Fibroblast of pulmonary artery (primary cell): Measurements from ENCODE around the gene NAP1L1.

Experiments
- DNase-seq: peaks from one replicate; pipeline ENCODE4 v3.0.0-alpha.2; 2010; ENCODE audit warnings: low read depth
- H3K4me3 ChIP-seq: replicated peaks from 2 replicates; pipeline ENCODE4 v1.5.1; 2011; ENCODE audit warnings: low read depth, mild to moderate bottlenecking, control low read depth, low read length, moderate library complexity
- TF ChIP-seq, protein P1 (sequence below): IDR thresholded peaks from 2 replicates; pipeline ENCODE4 v1.5.1; 2011; ENCODE audit warnings: mild to moderate bottlenecking, control low read depth, low read length, inconsistent platforms; ENCODE audit errors: missing control alignments

Gene NAP1L1

DNA sequence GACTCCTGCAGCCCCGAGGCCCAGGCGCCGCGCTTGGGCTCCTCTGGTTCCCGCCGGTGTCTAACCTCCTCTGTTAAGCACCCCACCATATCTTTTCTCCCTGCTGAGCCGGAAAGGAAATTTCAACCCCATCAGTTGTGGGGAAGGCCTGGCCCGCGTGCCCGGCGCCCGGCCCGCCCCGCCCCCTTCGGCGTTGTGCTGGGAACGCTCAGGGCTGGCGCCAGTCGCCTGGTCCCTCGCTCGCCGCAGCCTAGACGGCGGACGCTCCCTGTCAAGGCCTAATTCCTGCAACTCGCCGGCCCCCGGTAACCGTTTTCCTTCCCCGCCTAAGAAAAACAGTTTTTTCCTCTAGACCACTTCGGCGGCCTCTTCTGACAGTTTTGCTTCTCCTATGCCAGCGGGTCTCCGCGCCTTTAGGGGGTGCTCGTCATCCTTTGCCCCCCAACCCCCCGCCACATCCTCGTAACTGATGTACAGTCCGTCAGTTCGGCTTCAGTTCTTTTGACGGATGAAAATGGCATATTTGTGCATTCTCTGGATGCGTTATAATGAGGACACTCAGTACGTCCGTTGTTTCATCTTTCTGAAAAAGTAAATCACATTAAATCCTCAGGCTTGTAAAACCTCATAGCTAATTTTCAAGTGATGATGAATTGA, 506 bp upstream of the NAP1L1 start:
- peak overlapping the region; percentile 85 for H3K4me3 ChIP-seq
- no peak for DNase-seq
- TF ChIP-seq, protein P1, sequence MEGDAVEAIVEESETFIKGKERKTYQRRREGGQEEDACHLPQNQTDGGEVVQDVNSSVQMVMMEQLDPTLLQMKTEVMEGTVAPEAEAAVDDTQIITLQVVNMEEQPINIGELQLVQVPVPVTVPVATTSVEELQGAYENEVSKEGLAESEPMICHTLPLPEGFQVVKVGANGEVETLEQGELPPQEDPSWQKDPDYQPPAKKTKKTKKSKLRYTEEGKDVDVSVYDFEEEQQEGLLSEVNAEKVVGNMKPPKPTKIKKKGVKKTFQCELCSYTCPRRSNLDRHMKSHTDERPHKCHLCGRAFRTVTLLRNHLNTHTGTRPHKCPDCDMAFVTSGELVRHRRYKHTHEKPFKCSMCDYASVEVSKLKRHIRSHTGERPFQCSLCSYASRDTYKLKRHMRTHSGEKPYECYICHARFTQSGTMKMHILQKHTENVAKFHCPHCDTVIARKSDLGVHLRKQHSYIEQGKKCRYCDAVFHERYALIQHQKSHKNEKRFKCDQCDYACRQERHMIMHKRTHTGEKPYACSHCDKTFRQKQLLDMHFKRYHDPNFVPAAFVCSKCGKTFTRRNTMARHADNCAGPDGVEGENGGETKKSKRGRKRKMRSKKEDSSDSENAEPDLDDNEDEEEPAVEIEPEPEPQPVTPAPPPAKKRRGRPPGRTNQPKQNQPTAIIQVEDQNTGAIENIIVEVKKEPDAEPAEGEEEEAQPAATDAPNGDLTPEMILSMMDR = peak; percentile 13

DNA sequence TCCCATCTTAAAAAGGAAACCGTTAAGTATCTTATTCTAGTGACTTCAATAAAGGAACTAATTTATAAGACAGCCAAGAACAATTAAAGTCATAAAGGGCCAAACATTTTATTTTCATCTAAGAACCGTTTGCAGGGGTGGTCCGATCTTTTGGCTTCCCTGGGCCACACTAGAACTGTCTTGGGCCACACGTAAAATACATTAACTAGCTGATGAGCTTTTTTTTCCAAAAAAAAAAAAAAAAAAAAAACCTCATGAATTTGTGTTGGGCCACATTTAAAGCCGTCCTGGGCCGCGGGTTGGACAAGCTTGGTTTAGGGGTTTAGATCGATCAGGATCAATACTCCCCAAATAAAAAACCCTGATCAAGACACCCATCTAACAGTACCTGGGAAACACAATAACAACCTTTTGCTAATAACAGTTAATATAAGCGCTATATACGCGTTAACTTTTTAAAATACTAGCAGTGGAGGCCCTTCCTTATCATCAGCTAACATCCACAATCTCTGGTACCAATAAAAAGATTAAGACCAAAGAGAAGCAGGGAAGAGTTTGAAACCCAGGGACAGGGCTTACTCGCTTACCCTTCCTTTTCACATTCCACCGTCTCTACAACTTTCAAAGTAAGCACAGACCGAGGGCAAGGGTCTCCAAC, 1.1 kb downstream of the NAP1L1 start:
- no peak for DNase-seq
- TF ChIP-seq, protein P1 = no peak
- H3K4me3 ChIP-seq = peak overlapping the region; percentile 85

DNA sequence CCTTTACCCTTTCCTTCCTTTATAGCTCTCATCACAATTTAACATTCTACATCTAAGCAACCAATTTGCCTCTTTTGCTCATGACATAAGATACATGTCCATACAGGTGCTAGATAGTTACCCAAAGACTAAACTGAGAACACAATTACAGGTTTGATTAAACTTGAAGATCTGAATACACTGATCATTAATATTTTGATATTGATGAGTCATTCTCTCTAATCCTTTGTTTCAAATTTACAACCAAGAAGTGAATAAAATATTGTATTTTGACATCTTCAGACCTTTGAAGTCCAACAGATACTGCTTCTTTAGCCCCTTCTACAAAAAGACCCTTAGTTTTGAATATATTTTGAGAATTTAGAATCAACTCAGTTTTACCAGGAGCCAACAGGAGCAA, 2.6 kb downstream of the NAP1L1 start:
- H3K4me3 ChIP-seq = no peak overlapping the region
- no peak for DNase-seq
- TF ChIP-seq, protein P1 = no peak

DNA sequence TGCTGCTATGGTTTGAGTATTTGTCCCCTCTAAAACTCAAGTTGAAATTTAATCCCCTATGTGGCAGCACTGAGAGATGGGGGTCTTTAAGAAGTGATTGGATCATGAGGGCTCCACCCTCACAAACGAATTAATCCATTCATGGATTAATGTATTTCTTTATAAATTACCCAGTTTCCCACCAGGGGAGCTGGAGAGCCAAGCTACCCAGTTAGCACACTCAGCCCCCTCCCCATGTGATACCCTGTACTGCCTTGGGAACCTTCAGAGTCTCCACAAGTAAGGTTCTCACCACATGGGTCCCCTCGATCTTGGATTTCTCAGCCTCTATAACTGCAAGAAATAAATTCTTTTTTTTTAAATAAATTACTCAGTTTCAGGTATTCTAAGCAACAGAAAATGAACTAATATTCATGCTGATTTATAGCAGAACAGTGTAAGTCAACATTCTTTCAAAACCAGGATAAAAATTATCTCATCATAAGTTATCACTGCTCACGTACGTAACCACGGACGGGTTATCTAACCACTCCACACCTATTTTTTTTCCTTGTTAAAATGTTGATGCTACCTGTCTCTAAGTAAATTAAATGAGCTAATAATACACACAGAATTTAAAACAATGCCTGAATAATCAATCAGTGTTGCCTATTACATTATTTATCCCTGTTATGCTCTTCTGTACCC, 3.6 kb downstream of the NAP1L1 start:
- TF ChIP-seq, protein P1 = no peak
- H3K4me3 ChIP-seq = no peak overlapping the region
- DNase-seq = no peak

DNA sequence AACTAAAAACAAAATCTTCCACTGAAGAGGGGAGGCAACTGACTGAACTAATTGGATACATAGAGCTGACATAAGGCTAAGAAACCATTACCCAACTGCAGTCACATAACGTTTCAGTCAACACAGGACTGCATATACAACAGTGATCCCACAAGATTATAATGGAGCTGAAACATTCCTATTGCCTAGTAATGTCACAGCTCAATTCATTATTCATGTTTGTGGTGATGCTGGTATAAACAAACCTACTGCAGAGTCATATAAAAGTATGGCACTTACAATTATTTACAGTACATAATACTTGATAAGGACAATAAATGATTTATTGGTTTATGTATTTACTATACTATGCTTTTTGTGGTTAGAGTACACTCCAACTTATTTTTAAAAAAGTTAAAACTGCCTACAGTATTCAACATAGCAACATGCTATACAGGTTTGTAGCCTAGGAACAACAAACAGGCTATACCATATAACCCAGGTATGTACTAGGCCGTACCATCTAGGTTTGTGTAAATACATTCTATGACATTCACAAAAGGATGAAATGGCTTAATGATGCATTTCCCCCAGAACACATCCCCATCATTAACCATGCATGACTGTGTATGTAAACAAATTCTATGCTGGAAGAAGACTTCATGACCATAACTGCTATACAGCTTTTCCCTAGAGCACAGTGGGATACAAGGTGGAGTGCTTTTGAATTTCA, 4.3 kb downstream of the NAP1L1 start:
- DNase-seq = no peak
- TF ChIP-seq, protein P1 = no peak
- no peak overlapping the region for H3K4me3 ChIP-seq

DNA sequence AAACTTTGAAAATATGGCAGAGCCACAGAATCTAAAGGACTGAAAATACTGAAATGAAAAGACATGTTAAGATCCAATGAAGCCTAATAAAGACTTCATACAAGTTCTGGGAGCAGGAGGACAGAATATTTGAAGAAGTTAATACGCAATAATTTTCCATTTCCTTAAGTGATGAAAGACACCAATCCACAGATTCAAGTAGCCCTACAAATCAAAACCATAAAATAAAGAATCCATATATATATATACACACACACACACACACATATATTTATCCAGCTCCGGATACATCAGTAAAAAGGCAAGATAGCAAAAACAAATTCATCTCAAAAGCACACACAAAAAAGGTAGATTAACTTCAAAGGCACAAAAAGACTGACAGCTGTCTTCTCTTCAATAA, 5.7 kb downstream of the NAP1L1 start:
- no peak overlapping the region for H3K4me3 ChIP-seq
- no peak for DNase-seq
- TF ChIP-seq, protein P1 = no peak
